ENCODE results near the gene RBMS1.

Gene RBMS1

GRCh38 chr2:160362541-160362940, 131.1 kb downstream of the RBMS1 start:
- no peak for DNase-seq
- Histone ChIP-seq H3K36me3 (replicated peaks; ENCODE audit: insufficient read depth, low read length) (no peaks in the 10 kb centered on the region), H3K27me3 (replicated peaks; ENCODE audit: insufficient read depth, low read length) (no peaks in the 10 kb centered on the region), H3K9me3 (replicated peaks; ENCODE audit: insufficient read depth, low read length) (no peaks in the 10 kb centered on the region), H2AFZ (ENCODE audit: low read length) (no peak overlapping the region), H4K20me1 (ENCODE audit: insufficient read depth, low read length) (no peaks in the 10 kb centered on the region), H3K4me2 (ENCODE audit: low read depth, low read length) (no peak overlapping the region), H3K79me2 (ENCODE audit: low read length) (peaks cover 23% of the 10 kb centered on the region), H3K27ac (ENCODE audit: low read length) (no peak overlapping the region), H3K4me3 (ENCODE audit: low read length) (no peak overlapping the region), H3K9me2 (replicated peaks; ENCODE audit: insufficient read depth, low read length) (no peaks in the 10 kb centered on the region), H3K9ac (ENCODE audit: low read length) (no peak overlapping the region), H3K4me1 (ENCODE audit: low read length) (peaks cover 31% of the 10 kb centered on the region), H3F3A (ENCODE audit: insufficient read depth, low read length) (peaks cover 14% of the 10 kb centered on the region)
- TF ChIP-seq EZH2phosphoT487 (IDR thresholded peaks at IDR 0.05; ENCODE audit: low read length) (no peak), CTCF (IDR thresholded peaks at IDR 0.05; ENCODE audit: low read length) (no peak), EZH2 (optimal IDR thresholded peaks at IDR 0.05; ENCODE audit: low read depth, low read length) (no peak)

- Histone ChIP-seq H3K27me3 (replicated peaks; ENCODE audit: insufficient read depth, low read length) (no peaks in the 10 kb centered on the region), H3K9ac (ENCODE audit: low read length) (no peak overlapping the region), H2AFZ (ENCODE audit: low read length) (no peak overlapping the region), H3K79me2 (ENCODE audit: low read length) (peaks cover 24% of the 10 kb centered on the region), H3K4me1 (ENCODE audit: low read length) (peaks cover 28% of the 10 kb centered on the region), H3K36me3 (replicated peaks; ENCODE audit: insufficient read depth, low read length) (no peaks in the 10 kb centered on the region), H3K9me3 (replicated peaks; ENCODE audit: insufficient read depth, low read length) (no peaks in the 10 kb centered on the region), H3K9me2 (replicated peaks; ENCODE audit: insufficient read depth, low read length) (no peaks in the 10 kb centered on the region), H3F3A (ENCODE audit: insufficient read depth, low read length) (peaks cover 14% of the 10 kb centered on the region), H3K27ac (ENCODE audit: low read length) (no peak overlapping the region), H4K20me1 (ENCODE audit: insufficient read depth, low read length) (no peaks in the 10 kb centered on the region), H3K4me3 (ENCODE audit: low read length) (no peak overlapping the region), H3K4me2 (ENCODE audit: low read depth, low read length) (no peak overlapping the region)
- DNase-seq: no peak
- TF ChIP-seq EZH2phosphoT487 (IDR thresholded peaks at IDR 0.05; ENCODE audit: low read length) (no peak), CTCF (IDR thresholded peaks at IDR 0.05; ENCODE audit: low read length) (no peak), EZH2 (optimal IDR thresholded peaks at IDR 0.05; ENCODE audit: low read depth, low read length) (no peak)
Measured at GRCh38 chr2:160362018-160362417, 131.6 kb downstream of the RBMS1 start.

GRCh38 chr2:160360089-160360757, 133.4 kb downstream of the RBMS1 start:
- H3K27ac ChIP-seq (ENCODE audit: low read length): no peak overlapping the region
- no peak for DNase-seq
- peaks cover 26% of the 10 kb centered on the region for H3K79me2 ChIP-seq (ENCODE audit: low read length)
- no peaks in the 10 kb centered on the region for H4K20me1 ChIP-seq (ENCODE audit: insufficient read depth, low read length)
- peaks cover 31% of the 10 kb centered on the region for H3K4me1 ChIP-seq (ENCODE audit: low read length)
- no peak overlapping the region for H3K4me2 ChIP-seq (ENCODE audit: low read depth, low read length)
- H3K9ac ChIP-seq (ENCODE audit: low read length): no peak overlapping the region
- TF ChIP-seq EZH2 (optimal IDR thresholded peaks at IDR 0.05; ENCODE audit: low read depth, low read length) (no peak), EZH2phosphoT487 (IDR thresholded peaks at IDR 0.05; ENCODE audit: low read length) (no peak), CTCF (IDR thresholded peaks at IDR 0.05; ENCODE audit: low read length) (no peak)
- no peaks in the 10 kb centered on the region for H3K36me3 ChIP-seq (replicated peaks; ENCODE audit: insufficient read depth, low read length)
- H3K9me2 ChIP-seq (replicated peaks; ENCODE audit: insufficient read depth, low read length): no peaks in the 10 kb centered on the region
- no peaks in the 10 kb centered on the region for H3K9me3 ChIP-seq (replicated peaks; ENCODE audit: insufficient read depth, low read length)
- H3K4me3 ChIP-seq (ENCODE audit: low read length): no peak overlapping the region
- no peaks in the 10 kb centered on the region for H3F3A ChIP-seq (ENCODE audit: insufficient read depth, low read length)
- H3K27me3 ChIP-seq (replicated peaks; ENCODE audit: insufficient read depth, low read length): no peaks in the 10 kb centered on the region
- H2AFZ ChIP-seq (ENCODE audit: low read length): no peak overlapping the region

All from MM.1S (cell line).